CD4-positive, alpha-beta T cell treated with Interleukin-15 for 4 hours (primary cell): ENCODE results near the gene CABLES1.

Source experiments
- DNase-seq: peaks from one replicate; pipeline ENCODE4 v3.0.0-alpha.2; 2020; ENCODE audit warnings: low spot score

CABLES1 gene

GRCh38 chr18:23165271-23166068 is 30.2 kb downstream of the CABLES1 start:
- no peak for DNase-seq

DNA sequence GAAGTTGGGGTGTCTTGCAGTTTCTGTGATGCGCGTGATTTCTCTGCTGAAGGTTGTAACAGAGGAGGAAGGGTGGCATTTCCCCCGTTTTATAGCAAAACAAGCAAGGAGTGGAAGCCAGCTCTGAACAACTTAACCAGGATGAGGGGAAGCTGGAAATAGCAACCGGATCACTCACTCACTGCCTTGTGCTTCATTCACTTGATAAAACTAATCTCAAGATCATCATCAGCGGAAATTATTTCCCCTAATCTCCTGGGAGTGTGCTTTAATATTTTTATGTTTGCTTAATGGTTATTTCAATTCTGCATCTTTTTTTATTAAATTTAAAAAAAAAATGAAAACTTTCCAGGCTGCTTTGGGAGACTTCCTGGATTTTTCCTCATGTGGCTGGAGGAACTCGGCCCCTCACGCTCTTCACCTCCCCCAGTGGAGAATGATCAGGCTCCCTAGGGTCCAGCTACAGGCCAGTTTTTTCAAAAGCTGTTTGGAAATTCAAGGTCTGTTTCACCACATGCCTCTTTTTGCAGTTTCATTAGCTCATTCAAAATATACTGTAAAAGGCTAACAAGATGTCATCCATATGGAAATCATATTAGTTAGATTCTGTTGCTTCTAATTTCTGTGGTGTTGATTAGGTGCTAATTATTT is 31.7 kb downstream of the CABLES1 start:
- DNase-seq, result no peak

DNA sequence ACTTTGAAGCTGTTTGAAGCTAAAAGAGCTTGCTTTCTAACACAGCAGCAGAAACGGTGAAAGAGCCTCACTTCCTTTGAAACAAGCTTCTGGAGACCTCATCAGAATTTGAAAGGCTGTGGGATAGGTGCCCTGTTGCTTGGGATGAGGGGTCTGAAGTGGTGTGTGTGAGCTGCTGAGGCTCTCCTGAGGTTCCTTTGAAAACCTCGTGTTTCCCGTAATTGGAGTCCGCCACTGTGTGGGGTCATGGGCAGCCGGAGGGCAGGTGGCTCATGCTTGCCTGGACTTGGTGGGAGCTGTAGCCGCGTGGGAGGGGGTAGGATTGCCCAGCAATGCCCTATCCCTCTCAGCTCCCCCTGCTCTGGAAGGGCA is 34.4 kb downstream of the CABLES1 start:
- no peak for DNase-seq

GRCh38 chr18:23170137-23170536 is 34.9 kb downstream of the CABLES1 start:
- no peak for DNase-seq

- DNase-seq, result no peak
Measured at GRCh38 chr18:23171581-23172156, 36.4 kb downstream of the CABLES1 start.

- DNase-seq, result no peak
Measured at GRCh38 chr18:23172591-23173380, 37.5 kb downstream of the CABLES1 start.

- DNase-seq, result no peak
Measured at GRCh38 chr18:23173912-23174311, 38.6 kb downstream of the CABLES1 start.

GRCh38 chr18:23176701-23177432 is 41.6 kb downstream of the CABLES1 start:
- no peak for DNase-seq

DNA sequence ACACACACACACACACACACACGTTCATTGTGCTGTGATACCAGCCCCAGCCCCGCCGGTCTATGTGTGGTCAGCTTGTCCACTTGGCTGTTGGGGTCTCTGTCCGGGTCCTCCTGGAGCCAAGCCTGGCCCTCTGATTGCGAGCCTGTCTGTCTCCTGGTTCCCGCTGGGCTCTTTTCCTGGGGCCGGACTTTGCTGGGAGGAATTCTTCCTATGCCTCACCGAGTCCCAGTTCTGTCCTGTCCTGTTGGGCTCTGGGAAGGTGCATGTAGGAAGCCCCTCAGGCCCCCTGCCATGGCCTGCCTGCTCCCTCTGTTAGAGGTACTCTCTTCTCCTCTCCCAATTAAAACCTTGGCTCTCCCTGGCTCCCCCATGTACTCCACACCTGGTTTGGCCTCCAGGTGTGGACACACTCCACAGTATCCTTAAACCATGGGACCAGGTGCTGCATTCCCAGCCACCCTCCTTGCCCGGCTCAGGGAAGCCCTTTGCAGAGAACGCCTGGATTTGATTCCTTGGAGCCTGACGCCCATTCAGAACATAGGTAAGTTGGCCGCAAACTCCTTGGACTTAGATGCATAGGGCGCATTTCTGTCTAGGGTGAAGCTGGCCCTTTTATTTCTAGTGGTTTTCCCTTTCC is 42.3 kb downstream of the CABLES1 start:
- DNase-seq, result no peak

DNA sequence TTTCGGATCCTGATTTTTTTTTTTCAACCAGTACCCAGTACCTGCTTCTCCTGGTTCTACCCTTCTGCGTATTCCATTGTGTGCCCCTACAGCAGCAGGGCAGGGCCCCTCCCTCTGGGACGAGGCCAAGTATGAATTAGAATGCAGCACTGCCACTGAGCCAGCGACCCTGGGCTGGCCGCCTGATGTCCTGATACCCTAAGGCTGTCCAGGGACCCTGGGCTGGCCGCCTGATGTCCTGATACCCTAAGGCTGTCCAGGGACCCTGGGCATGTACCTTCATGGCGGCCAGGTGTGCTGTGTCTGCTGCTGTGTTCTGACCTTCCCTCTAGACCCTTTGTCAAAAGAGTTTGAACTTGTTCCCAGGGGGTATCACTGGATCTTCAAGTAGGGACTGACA is 42.9 kb downstream of the CABLES1 start:
- no peak for DNase-seq

- no peak for DNase-seq
Measured at GRCh38 chr18:23178661-23179081, 43.4 kb downstream of the CABLES1 start.

- no peak for DNase-seq
Measured at GRCh38 chr18:23179416-23179815, 44.1 kb downstream of the CABLES1 start.

DNA sequence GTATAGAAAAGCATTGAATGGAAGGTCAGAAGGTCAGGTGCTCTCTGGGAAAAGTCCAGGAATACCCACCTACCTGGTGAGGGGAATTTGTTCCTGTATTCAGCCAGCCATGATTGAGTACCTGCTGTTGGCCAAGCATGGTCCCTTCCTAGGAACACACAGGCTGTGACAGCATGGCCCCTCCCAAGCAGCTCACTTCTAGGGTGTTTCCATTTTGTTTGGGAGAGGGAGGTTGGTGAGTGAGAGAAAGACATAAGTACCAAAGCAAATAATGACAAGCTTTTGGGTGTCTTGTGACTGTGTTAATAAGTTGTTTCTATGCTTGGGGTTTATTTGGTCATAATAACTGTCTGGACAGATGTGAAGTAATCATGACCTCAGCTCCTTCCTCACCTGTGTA is 46.3 kb downstream of the CABLES1 start:
- no peak for DNase-seq

- no peak for DNase-seq
Measured at GRCh38 chr18:23182606-23183005, 47.3 kb downstream of the CABLES1 start.

GRCh38 chr18:23183411-23184150 is 48.3 kb downstream of the CABLES1 start:
- DNase-seq, result no peak

- DNase-seq, result no peak
Measured at GRCh38 chr18:23186781-23187180, 51.5 kb downstream of the CABLES1 start.

- no peak for DNase-seq
Measured at GRCh38 chr18:23188068-23188760, 52.9 kb downstream of the CABLES1 start.

DNA sequence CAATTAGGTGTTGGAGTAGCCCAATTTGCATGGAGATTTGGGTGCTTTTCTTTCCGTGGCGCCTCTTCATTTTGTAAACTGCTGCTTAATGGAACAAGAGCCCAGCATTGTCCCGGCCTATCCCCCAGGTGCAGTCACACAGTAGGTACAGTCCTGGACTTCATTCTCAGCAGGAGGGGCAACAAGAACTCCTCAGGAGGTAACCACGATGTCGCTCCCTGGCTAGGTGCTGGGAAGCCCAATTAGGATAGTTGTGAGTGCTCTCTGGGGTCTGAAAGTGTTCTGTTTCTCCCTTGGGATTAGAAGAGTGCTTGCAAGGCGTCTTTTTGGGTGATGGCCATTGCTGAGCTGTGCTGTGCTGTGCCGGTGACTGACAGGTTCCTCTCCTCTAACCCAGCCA is 53.8 kb downstream of the CABLES1 start:
- no peak for DNase-seq

GRCh38 chr18:23189768-23190661 is 54.7 kb downstream of the CABLES1 start:
- DNase-seq, result no peak
